HepG2 (cell line): Measurements from ENCODE around the gene MAP1B. TPM values are rescaled to one million over a fixed set of nuclear protein-coding genes. Genes with fewer than 3 reads are reported as not detected.

Experiments used
- ATAC-seq: fragments of 200-7000 bp; cut with Tn5 transposase; 3 replicates; pipeline ENCODE4 v1.9.1; 2020; ENCODE audit warnings: mild to moderate bottlenecking, moderate library complexity
- BruUV-seq: library from RNA; stranded (reverse); fragments of 400-500 nt; replicated peaks from 2 replicates; lab custom pipeline; 2021; lab: Mats Ljungman, UMichigan
- CTCF ChIA-PET: fragments of 300-600 bp; formaldehyde crosslinking; extraction: SDS; loops from one replicate; lab custom pipeline; 2021; ENCODE audit warnings: low total read pairs, inconsistent platforms, low intra/inter-chr PET ratio; lab: Yijun Ruan, JAX
- POLR2A ChIA-PET: fragments of 350-600 bp; sonication (Branson Sonifier 250); formaldehyde crosslinking; loops from one replicate; lab custom pipeline; 2020; ENCODE audit warnings: antibody characterized with exemption, inconsistent platforms; lab: Yijun Ruan, JAX
- DNase-seq: peaks from one replicate; pipeline ENCODE4 v3.0.0-alpha.2; 2015; ENCODE audit warnings: low spot score
- FAIRE-seq: peaks from 3 replicates; lab custom pipeline; 2011; peaks lifted over from hg19 to GRCh38; lab: Jason Lieb, UNC
- H2AFZ ChIP-seq: one replicate; pipeline ENCODE4 v1.6.1; 2011; ENCODE audit warnings: low read length, inconsistent platforms
- H3K27ac ChIP-seq: fragments of 300-600 bp; 3 replicates; pipeline ENCODE4 v1.8.0; 2011; ENCODE audit warnings: mixed run types, mild to moderate bottlenecking, mixed read lengths, low read length, inconsistent platforms; ENCODE audit not compliant: insufficient read depth; ENCODE audit errors: extremely low read length
- H3K27me3 ChIP-seq, 2 experiments: fragments of 200-600 bp in 1 of 2; 2 replicates in 1 of 2; 3 replicates in 1 of 2; pipeline versions ENCODE4 v1.6.0 to v1.8.0; 2011; ENCODE audit warnings: low read length in 2 of 2, mild to moderate bottlenecking in 2 of 2, moderate library complexity in 2 of 2, inconsistent platforms in 1 of 2; ENCODE audit not compliant: insufficient read depth in 2 of 2, control insufficient read depth in 1 of 2
- H3K36me3 ChIP-seq, 2 experiments: fragments of 200-600 bp in 1 of 2; replicated peaks in 1 of 2; 2 replicates in 1 of 2; 3 replicates in 1 of 2; pipeline versions ENCODE4 v1.5.1 to v1.8.0; 2011; ENCODE audit warnings: low read length in 2 of 2, inconsistent platforms in 1 of 2; ENCODE audit not compliant: insufficient read depth in 2 of 2, control insufficient read depth in 1 of 2
- H3K4me1 ChIP-seq: 2 replicates; pipeline ENCODE4 v1.5.1; 2012; ENCODE audit warnings: low read length, inconsistent platforms; ENCODE audit not compliant: insufficient read depth
- H3K4me2 ChIP-seq: 2 replicates; pipeline ENCODE4 v1.6.0; 2011; ENCODE audit warnings: low read depth, low read length, inconsistent platforms
- H3K4me3 ChIP-seq, 3 experiments: fragments of 200-600 bp in 1 of 3; sonication (generic), shearing (Covaris generic) in 1 of 3; replicated peaks in 1 of 3; 2 replicates each; pipeline ENCODE4 v1.5.1; 2011 to 2016; ENCODE audit warnings: low read length in 3 of 3, inconsistent platforms in 2 of 3, low read depth in 2 of 3, mild to moderate bottlenecking in 2 of 3, control low read depth in 1 of 3, mixed read lengths in 1 of 3; ENCODE audit not compliant: insufficient read depth in 1 of 3
- H3K79me2 ChIP-seq: one replicate; pipeline ENCODE4 v1.6.1; 2011; ENCODE audit warnings: low read length, inconsistent platforms; ENCODE audit not compliant: insufficient read depth
- H3K9ac ChIP-seq: 2 replicates; pipeline ENCODE4 v1.6.0; 2011; ENCODE audit warnings: mild to moderate bottlenecking, low read depth, low read length, inconsistent platforms; ENCODE audit not compliant: insufficient read depth
- H3K9me3 ChIP-seq: 2 replicates; pipeline ENCODE4 v1.5.1; 2012; ENCODE audit warnings: mild to moderate bottlenecking, low read length
- H4K20me1 ChIP-seq: 2 replicates; pipeline ENCODE4 v1.6.0; 2011; ENCODE audit warnings: inconsistent platforms, mild to moderate bottlenecking, low read length, moderate library complexity; ENCODE audit not compliant: insufficient read depth
- ATAD3A ChIP-seq: sonication (generic); formaldehyde crosslinking; IDR thresholded peaks from 2 replicates; pipeline ENCODE4 v1.4.0; 2020; ENCODE audit warnings: missing genetic modification reagents
- CBX5 ChIP-seq: sonication (generic); formaldehyde crosslinking; IDR thresholded peaks from 2 replicates; pipeline ENCODE4 v1.4.0; 2020; ENCODE audit warnings: missing genetic modification reagents, borderline replicate concordance
- ELF4 ChIP-seq: sonication (generic); formaldehyde crosslinking; IDR thresholded peaks from 2 replicates; pipeline ENCODE4 v1.5.0; 2020; ENCODE audit warnings: missing genetic modification reagents, mild to moderate bottlenecking, moderate library complexity, borderline replicate concordance
- KLF15 ChIP-seq: sonication (generic); formaldehyde crosslinking; IDR thresholded peaks from 2 replicates; pipeline ENCODE4 v1.8.1; 2023; ENCODE audit warnings: borderline replicate concordance, mild to moderate bottlenecking, inconsistent platforms, missing genetic modification reagents, mixed read lengths
- SIX1 ChIP-seq: sonication (generic); formaldehyde crosslinking; IDR thresholded peaks from 2 replicates; pipeline ENCODE4 v1.4.0; 2020; ENCODE audit warnings: missing genetic modification reagents, borderline replicate concordance
- SRF ChIP-seq: IDR thresholded peaks from 2 replicates; pipeline ENCODE4 v1.6.1; 2011; ENCODE audit warnings: mild to moderate bottlenecking, low read depth, low read length, moderate library complexity
- ZNF160 ChIP-seq: sonication (generic); formaldehyde crosslinking; IDR thresholded peaks from 2 replicates; pipeline ENCODE4 v1.8.0; 2022; ENCODE audit warnings: mild to moderate bottlenecking, inconsistent platforms, missing genetic modification reagents
- ZNF234 ChIP-seq: sonication (generic); formaldehyde crosslinking; conservative IDR thresholded peaks from 2 replicates; pipeline ENCODE4 v1.5.1; 2020; ENCODE audit warnings: mild to moderate bottlenecking, missing genetic modification reagents
- ZNF605 ChIP-seq: sonication (generic); formaldehyde crosslinking; IDR thresholded peaks from 2 replicates; pipeline ENCODE4 v1.8.0; 2022; ENCODE audit warnings: mild to moderate bottlenecking, missing genetic modification reagents
- ZNF747 ChIP-seq: sonication (generic); formaldehyde crosslinking; IDR thresholded peaks from 2 replicates; pipeline ENCODE4 v1.8.1; 2023; ENCODE audit warnings: missing genetic modification reagents, mild to moderate bottlenecking, borderline replicate concordance
- WGBS: methylation state at CpG from one replicate; pipeline ENCODE4 v1.1.6; 2017; ENCODE audit warnings: low lambda C conversion rate; 5-methylcytosine and 5-hydroxymethylcytosine counted together
- in situ Hi-C: cut with HindIII; loops from 2 replicates; pipeline ENCODE4 v1.10.0; 2017; ENCODE audit warnings: low pct_unique_long_range_greater_than_20kb; ENCODE audit not compliant: extremely low pct_ligation_motif_present
- intact Hi-C: fragments of 100-400 bp; cut with micrococcal nuclease; formaldehyde crosslinking; loops from one replicate; pipeline ENCODE4 v1.10.0; 2022; ENCODE audit not compliant: unreplicated experiment
- polyA plus RNA-seq, 8 experiments: library from polyadenylated mRNA; depleted of rRNA in 3 of 8; stranded (reverse) in 7 of 8; unstranded in 1 of 8; fragments of >200 nt; fragmentation: Illumina TruSeq in 4 of 8; extraction: Trizol in 4 of 8; gene quantifications; 2 replicates each; pipeline versions ENCODE4 v1.2.1 to v1.2.3, GENCODE V29; 2011 to 2016; ENCODE audit warnings: low read depth in 4 of 8, missing spikeins in 1 of 8, mixed read lengths in 1 of 8; ENCODE audit not compliant: insufficient read depth in 1 of 8
- total RNA-seq, 5 experiments: library from RNA; depleted of rRNA; stranded (reverse); fragments of >200 nt; fragmentation: Illumina TruSeq; extraction: Trizol; gene quantifications; 2 replicates each; pipeline ENCODE4 v1.2.3, GENCODE V29; 2016; ENCODE audit warnings: low read depth in 1 of 5
- TF ChIP-seq, protein P1 (sequence below): sonication (generic); formaldehyde crosslinking; IDR thresholded peaks from 2 replicates; pipeline ENCODE4 v1.8.1; 2022; ENCODE audit warnings: low read depth, mild to moderate bottlenecking, missing genetic modification reagents

Gene MAP1B
- total and polyA plus RNA-seq, 2 of the 13 experiments (the other 11 are each of a cell fraction or from before 2014, with no cell fraction given): 3.3 to 6.2 TPM

DNA sequence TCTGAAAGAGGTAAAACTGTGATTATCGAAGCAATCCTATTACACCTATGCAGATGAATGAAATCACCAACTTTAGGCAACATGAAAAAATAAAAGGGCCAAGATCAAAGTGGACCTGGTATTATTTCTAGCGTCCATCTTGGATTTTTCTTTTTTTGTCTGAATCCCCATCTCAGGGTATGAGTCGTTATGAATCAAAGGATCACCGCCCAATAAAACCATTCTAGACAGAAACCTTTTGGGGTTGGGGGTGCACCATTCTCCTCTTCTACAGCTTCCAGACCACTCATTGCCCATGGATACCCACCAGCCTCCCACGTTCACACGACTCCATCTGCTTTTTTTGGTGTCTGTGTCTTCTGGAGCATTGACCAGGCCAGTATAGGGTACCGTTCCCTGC lies 33.4 kb downstream of the MAP1B start:
- H3K79me2 ChIP-seq: no peaks in the 10 kb centered on the region
- H3K9ac ChIP-seq: no peak overlapping the region
- H3K36me3 ChIP-seq: no peaks in the 10 kb centered on the region
- H3K4me1 ChIP-seq: no peaks in the 10 kb centered on the region
- DNase-seq: no peak
- no peak overlapping the region for H3K4me2 ChIP-seq
- WGBS: 86% methylated on average over 7 of the region's 7 CpGs
- H3K27ac ChIP-seq: no peak overlapping the region
- no peak for ATAC-seq
- intact Hi-C loops (no loop called here), in situ Hi-C loops (no loop called here)
- no peak for TF ChIP-seq ZNF160 (CRISPR knock-in tag)
- TF ChIP-seq KLF15: no peak
- TF ChIP-seq, protein P1, sequence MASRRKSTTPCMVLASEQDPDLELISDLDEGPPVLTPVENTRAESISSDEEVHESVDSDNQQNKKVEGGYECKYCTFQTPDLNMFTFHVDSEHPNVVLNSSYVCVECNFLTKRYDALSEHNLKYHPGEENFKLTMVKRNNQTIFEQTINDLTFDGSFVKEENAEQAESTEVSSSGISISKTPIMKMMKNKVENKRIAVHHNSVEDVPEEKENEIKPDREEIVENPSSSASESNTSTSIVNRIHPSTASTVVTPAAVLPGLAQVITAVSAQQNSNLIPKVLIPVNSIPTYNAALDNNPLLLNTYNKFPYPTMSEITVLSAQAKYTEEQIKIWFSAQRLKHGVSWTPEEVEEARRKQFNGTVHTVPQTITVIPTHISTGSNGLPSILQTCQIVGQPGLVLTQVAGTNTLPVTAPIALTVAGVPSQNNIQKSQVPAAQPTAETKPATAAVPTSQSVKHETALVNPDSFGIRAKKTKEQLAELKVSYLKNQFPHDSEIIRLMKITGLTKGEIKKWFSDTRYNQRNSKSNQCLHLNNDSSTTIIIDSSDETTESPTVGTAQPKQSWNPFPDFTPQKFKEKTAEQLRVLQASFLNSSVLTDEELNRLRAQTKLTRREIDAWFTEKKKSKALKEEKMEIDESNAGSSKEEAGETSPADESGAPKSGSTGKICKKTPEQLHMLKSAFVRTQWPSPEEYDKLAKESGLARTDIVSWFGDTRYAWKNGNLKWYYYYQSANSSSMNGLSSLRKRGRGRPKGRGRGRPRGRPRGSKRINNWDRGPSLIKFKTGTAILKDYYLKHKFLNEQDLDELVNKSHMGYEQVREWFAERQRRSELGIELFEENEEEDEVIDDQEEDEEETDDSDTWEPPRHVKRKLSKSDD (CRISPR knock-in tag): no peak
- no peak for TF ChIP-seq ATAD3A (CRISPR knock-in tag)
- no peak for TF ChIP-seq SIX1
- TF ChIP-seq ELF4 (CRISPR knock-in tag): no peak
- no peak for TF ChIP-seq ZNF605
- no peak for TF ChIP-seq CBX5 (CRISPR knock-in tag)
- no peak for TF ChIP-seq ZNF234 (CRISPR knock-in tag)
- TF ChIP-seq SRF: no peak
- no peak for TF ChIP-seq ZNF747
- H3K4me3 ChIP-seq: no peak overlapping the region
- H3K9me3 ChIP-seq: no peaks in the 10 kb centered on the region
- ChIA-PET CTCF (no interaction called here), POLR2A (no interaction called here)
- no peaks in the 10 kb centered on the region for H4K20me1 ChIP-seq
- FAIRE-seq: no peak
- no peaks in the 10 kb centered on the region for H3K27me3 ChIP-seq
- BruUV-seq: no TSS peak
- H2AFZ ChIP-seq: no peak overlapping the region
